ENCODE data around the gene GDPD2. TPM values are rescaled to one million over a fixed set of nuclear protein-coding genes. Genes with fewer than 3 reads are reported as not detected.

Gene GDPD2
- total and polyA plus RNA-seq, 2 experiments from 2014 or later, result not detected

- Histone ChIP-seq H3K9me3 (ENCODE audit: low read depth) (no peaks in the 10 kb centered on the region), H3K79me2 (ENCODE audit: insufficient read depth) (no peaks in the 10 kb centered on the region), H3K9ac (no peak overlapping the region), H2AFZ (no peak overlapping the region), H3K4me1 (ENCODE audit: insufficient read depth) (peaks cover 17% of the 10 kb centered on the region), H3K27ac (no peak overlapping the region), H4K20me1 (ENCODE audit: insufficient read depth) (no peaks in the 10 kb centered on the region), H3K36me3 (ENCODE audit: low read depth) (no peaks in the 10 kb centered on the region), H3K4me3 (no peak overlapping the region), H3K9me2 (ENCODE audit: insufficient read depth) (no peaks in the 10 kb centered on the region), H3F3A (ENCODE audit: insufficient read depth) (0 out of 2 replicates have a peak, but pooled peaks cover 6% of the 10 kb centered on the region), H3K4me2 (ENCODE audit: unreplicated experiment) (no peak overlapping the region), H3K27me3 (replicated peaks; ENCODE audit: insufficient read depth) (no peaks in the 10 kb centered on the region)
- WGBS, 2 experiments (ENCODE audit: low coverage in 1 of 2, low lambda C conversion rate in 2 of 2, missing lambda C conversion rate in 2 of 2), result 97 to 99% methylated on average over 5 of the region's 5 CpGs
- TF ChIP-seq EZH2 (IDR thresholded peaks at IDR 0.05; ENCODE audit: insufficient read depth, poor library complexity, severe bottlenecking) (no peak), EZH2phosphoT487 (IDR thresholded peaks at IDR 0.05; ENCODE audit: insufficient read depth, low read depth) (no peak)
- DNase-seq, result no peak
- in situ Hi-C loops (cut with MboI), result no loop called here
Observed at GRCh38 chrX:70476166-70476933, 53.2 kb downstream of the GDPD2 start.

GRCh38 chrX:70476934-70477733, 54.0 kb downstream of the GDPD2 start:
- WGBS, 2 experiments (ENCODE audit: low coverage in 1 of 2, low lambda C conversion rate in 2 of 2, missing lambda C conversion rate in 2 of 2), result 31 to 35% methylated on average over 13 of the region's 13 CpGs
- peak; percentile 56 for DNase-seq
- H3K9ac ChIP-seq, result no peak overlapping the region
- peak overlapping the region; percentile 35 for H3K4me2 ChIP-seq (ENCODE audit: unreplicated experiment)
- H3K4me3 ChIP-seq, result peak overlapping the region; percentile 15; the same call in 1 of the 2 replicates
- peaks cover 17% of the 10 kb centered on the region for H3K4me1 ChIP-seq (ENCODE audit: insufficient read depth)
- H3K27me3 ChIP-seq (replicated peaks; ENCODE audit: insufficient read depth), result no peaks in the 10 kb centered on the region
- H3K9me2 ChIP-seq (ENCODE audit: insufficient read depth), result no peaks in the 10 kb centered on the region
- in situ Hi-C loops (cut with MboI), result no loop called here
- H3K36me3 ChIP-seq (ENCODE audit: low read depth), result no peaks in the 10 kb centered on the region
- H2AFZ ChIP-seq, result peak overlapping the region; percentile 69
- no peaks in the 10 kb centered on the region for H4K20me1 ChIP-seq (ENCODE audit: insufficient read depth)
- no peaks in the 10 kb centered on the region for H3K79me2 ChIP-seq (ENCODE audit: insufficient read depth)
- H3K9me3 ChIP-seq (ENCODE audit: low read depth), result no peaks in the 10 kb centered on the region
- 0 out of 2 replicates have a peak overlapping the region, but pooled peaks have one; percentile 18 for H3K27ac ChIP-seq
- TF ChIP-seq EZH2 (IDR thresholded peaks at IDR 0.05; ENCODE audit: insufficient read depth, poor library complexity, severe bottlenecking) (no peak), EZH2phosphoT487 (IDR thresholded peaks at IDR 0.05; ENCODE audit: insufficient read depth, low read depth) (no peak)
- 0 out of 2 replicates have a peak, but pooled peaks cover 6% of the 10 kb centered on the region for H3F3A ChIP-seq (ENCODE audit: insufficient read depth)

- Histone ChIP-seq H2AFZ (peak overlapping the region; percentile 69; the same call in 1 of the 2 replicates), H3K9ac (no peak overlapping the region), H3K4me1 (ENCODE audit: insufficient read depth) (peaks cover 17% of the 10 kb centered on the region), H3K9me3 (ENCODE audit: low read depth) (no peaks in the 10 kb centered on the region), H4K20me1 (ENCODE audit: insufficient read depth) (no peaks in the 10 kb centered on the region), H3K27me3 (replicated peaks; ENCODE audit: insufficient read depth) (no peaks in the 10 kb centered on the region), H3K36me3 (ENCODE audit: low read depth) (no peaks in the 10 kb centered on the region), H3K79me2 (ENCODE audit: insufficient read depth) (no peaks in the 10 kb centered on the region), H3K4me2 (ENCODE audit: unreplicated experiment) (peak overlapping the region; percentile 35), H3F3A (ENCODE audit: insufficient read depth) (0 out of 2 replicates have a peak, but pooled peaks cover 6% of the 10 kb centered on the region), H3K27ac (no peak overlapping the region), H3K9me2 (ENCODE audit: insufficient read depth) (no peaks in the 10 kb centered on the region), H3K4me3 (no peak overlapping the region)
- 16 to 21% methylated on average over 4 of the region's 4 CpGs for WGBS, 2 experiments (ENCODE audit: low coverage in 1 of 2, low lambda C conversion rate in 2 of 2, missing lambda C conversion rate in 2 of 2)
- TF ChIP-seq EZH2phosphoT487 (IDR thresholded peaks at IDR 0.05; ENCODE audit: insufficient read depth, low read depth) (no peak), EZH2 (IDR thresholded peaks at IDR 0.05; ENCODE audit: insufficient read depth, poor library complexity, severe bottlenecking) (no peak)
- no peak for DNase-seq
- in situ Hi-C loops (cut with MboI), result no loop called here
Observed at GRCh38 chrX:70477734-70478075, 54.6 kb downstream of the GDPD2 start.

GRCh38 chrX:70478526-70479245, 55.6 kb downstream of the GDPD2 start:
- H3F3A ChIP-seq (ENCODE audit: insufficient read depth), result 0 out of 2 replicates have a peak, but pooled peaks cover 6% of the 10 kb centered on the region
- no peaks in the 10 kb centered on the region for H3K9me3 ChIP-seq (ENCODE audit: low read depth)
- peak overlapping the region; percentile 65 for H3K27ac ChIP-seq
- no peaks in the 10 kb centered on the region for H3K36me3 ChIP-seq (ENCODE audit: low read depth)
- TF ChIP-seq EZH2phosphoT487 (IDR thresholded peaks at IDR 0.05; ENCODE audit: insufficient read depth, low read depth) (no peak), EZH2 (IDR thresholded peaks at IDR 0.05; ENCODE audit: insufficient read depth, poor library complexity, severe bottlenecking) (no peak)
- H3K4me1 ChIP-seq (ENCODE audit: insufficient read depth), result peaks cover 17% of the 10 kb centered on the region
- peak overlapping the region; percentile 38; the same call in 1 of the 2 replicates for H3K9ac ChIP-seq
- H2AFZ ChIP-seq, result no peak overlapping the region
- H3K4me3 ChIP-seq, result no peak overlapping the region
- no peaks in the 10 kb centered on the region for H3K79me2 ChIP-seq (ENCODE audit: insufficient read depth)
- no peaks in the 10 kb centered on the region for H3K27me3 ChIP-seq (replicated peaks; ENCODE audit: insufficient read depth)
- H4K20me1 ChIP-seq (ENCODE audit: insufficient read depth), result no peaks in the 10 kb centered on the region
- 93 to 97% methylated on average over 10 of the region's 10 CpGs for WGBS, 2 experiments (ENCODE audit: low coverage in 1 of 2, low lambda C conversion rate in 2 of 2, missing lambda C conversion rate in 2 of 2)
- DNase-seq, result no peak
- H3K9me2 ChIP-seq (ENCODE audit: insufficient read depth), result no peaks in the 10 kb centered on the region
- in situ Hi-C loops (cut with MboI), result no loop called here
- H3K4me2 ChIP-seq (ENCODE audit: unreplicated experiment), result peak overlapping the region; percentile 32
